ENCODE data around the gene SLC9A3.

SLC9A3 gene

DNA sequence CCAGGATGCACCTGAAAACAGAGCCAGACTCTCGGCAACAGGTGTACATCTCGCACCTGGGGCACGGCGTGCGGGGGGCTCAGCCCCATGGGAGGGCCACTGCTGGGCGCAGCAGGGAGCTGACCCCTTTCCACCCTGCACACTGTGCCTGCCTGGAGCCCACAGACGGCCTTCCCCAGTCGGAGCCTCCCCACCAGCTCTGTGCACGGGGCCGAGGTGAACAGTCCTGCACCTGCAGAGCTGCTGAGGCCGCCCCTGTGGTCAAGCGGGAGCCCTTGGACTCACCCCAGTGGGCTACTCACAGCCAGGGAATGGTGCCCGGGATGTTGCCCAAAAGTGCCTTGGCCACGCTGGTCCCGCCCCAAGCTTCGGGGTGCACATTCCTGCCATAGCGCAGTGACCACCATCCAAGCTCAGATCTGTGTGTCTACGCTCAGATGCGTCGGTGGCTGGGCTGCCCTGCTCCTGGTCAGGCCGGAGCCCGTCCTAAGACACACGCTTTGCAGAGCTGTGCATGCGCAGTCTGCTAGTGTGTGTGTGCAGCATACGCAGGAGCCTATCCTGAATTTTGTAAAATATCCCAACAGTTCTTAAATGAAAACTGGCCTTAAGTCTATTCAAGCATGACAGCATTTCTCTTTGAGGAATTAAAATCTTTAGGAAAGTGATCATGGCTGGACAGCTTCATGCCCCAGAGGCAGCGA, 89.7 kb downstream of the SLC9A3 start:
- no peak for ATAC-seq (ENCODE audit: insufficient read depth, low read depth)
- no peaks in the 10 kb centered on the region for H3K27me3 ChIP-seq (ENCODE audit: insufficient read depth, low read length, poor library complexity)

DNA sequence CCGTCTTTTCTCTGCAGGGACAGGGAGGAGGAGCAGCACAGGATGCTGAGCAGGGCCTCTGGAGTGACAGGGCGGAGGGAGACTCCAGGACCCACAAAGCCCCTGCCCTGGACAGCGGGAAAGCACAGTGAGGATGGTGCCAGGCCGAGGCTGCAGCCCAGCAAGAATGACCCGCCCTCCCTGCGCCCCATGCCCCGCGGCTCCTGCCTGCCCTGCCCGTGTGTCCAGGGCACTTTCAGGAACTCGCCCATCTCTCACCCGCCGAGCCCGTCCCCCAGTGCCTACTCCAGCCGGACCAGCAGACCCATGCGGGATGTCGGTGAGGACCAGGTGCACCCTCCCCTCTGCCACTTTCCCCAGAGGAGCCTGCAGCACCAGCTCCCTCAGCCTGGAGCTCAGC, 90.4 kb downstream of the SLC9A3 start:
- TF ChIP-seq EZH2 (IDR thresholded peaks at IDR 0.05; ENCODE audit: borderline replicate concordance, low read depth, low read length, severe bottlenecking), result no peak
- TF ChIP-seq, protein P1, sequence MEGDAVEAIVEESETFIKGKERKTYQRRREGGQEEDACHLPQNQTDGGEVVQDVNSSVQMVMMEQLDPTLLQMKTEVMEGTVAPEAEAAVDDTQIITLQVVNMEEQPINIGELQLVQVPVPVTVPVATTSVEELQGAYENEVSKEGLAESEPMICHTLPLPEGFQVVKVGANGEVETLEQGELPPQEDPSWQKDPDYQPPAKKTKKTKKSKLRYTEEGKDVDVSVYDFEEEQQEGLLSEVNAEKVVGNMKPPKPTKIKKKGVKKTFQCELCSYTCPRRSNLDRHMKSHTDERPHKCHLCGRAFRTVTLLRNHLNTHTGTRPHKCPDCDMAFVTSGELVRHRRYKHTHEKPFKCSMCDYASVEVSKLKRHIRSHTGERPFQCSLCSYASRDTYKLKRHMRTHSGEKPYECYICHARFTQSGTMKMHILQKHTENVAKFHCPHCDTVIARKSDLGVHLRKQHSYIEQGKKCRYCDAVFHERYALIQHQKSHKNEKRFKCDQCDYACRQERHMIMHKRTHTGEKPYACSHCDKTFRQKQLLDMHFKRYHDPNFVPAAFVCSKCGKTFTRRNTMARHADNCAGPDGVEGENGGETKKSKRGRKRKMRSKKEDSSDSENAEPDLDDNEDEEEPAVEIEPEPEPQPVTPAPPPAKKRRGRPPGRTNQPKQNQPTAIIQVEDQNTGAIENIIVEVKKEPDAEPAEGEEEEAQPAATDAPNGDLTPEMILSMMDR (IDR thresholded peaks at IDR 0.05; ENCODE audit: borderline replicate concordance, extremely low read depth, low read length, poor library complexity, severe bottlenecking), result no peak
- Histone ChIP-seq H4K20me1 (ENCODE audit: insufficient read depth, low read length) (no peaks in the 10 kb centered on the region), H3K4me2 (ENCODE audit: insufficient read depth, low read length) (no peak overlapping the region)

More for the DNA sequence above, 89.7 kb downstream of the SLC9A3 start:
- Histone ChIP-seq H3K79me2 (ENCODE audit: insufficient read depth, low read length) (no peaks in the 10 kb centered on the region), H3K4me3 (ENCODE audit: low read depth in 1 of 2, low read length in 2 of 2) (no peak overlapping the region), H4K20me1 (ENCODE audit: insufficient read depth, low read length) (no peaks in the 10 kb centered on the region), H3K9ac (ENCODE audit: low read depth, low read length) (no peak overlapping the region), H3K9me3 (ENCODE audit: insufficient read depth, low read length, severe bottlenecking) (no peaks in the 10 kb centered on the region), H3K27ac (ENCODE audit: low read length) (no peak overlapping the region), H3K4me2 (ENCODE audit: insufficient read depth, low read length) (no peak overlapping the region), H3K36me3 (ENCODE audit: insufficient read depth, low read length) (no peaks in the 10 kb centered on the region), H2AFZ (ENCODE audit: low read depth, low read length) (no peak overlapping the region), H3K4me1 (ENCODE audit: insufficient read depth, low read length) (no peaks in the 10 kb centered on the region)
- TF ChIP-seq, protein P1 (IDR thresholded peaks at IDR 0.05; ENCODE audit: borderline replicate concordance, extremely low read depth, low read length, poor library complexity, severe bottlenecking), result no peak
- no peak for TF ChIP-seq EZH2 (IDR thresholded peaks at IDR 0.05; ENCODE audit: borderline replicate concordance, low read depth, low read length, severe bottlenecking)
- no peak for DNase-seq

DNA sequence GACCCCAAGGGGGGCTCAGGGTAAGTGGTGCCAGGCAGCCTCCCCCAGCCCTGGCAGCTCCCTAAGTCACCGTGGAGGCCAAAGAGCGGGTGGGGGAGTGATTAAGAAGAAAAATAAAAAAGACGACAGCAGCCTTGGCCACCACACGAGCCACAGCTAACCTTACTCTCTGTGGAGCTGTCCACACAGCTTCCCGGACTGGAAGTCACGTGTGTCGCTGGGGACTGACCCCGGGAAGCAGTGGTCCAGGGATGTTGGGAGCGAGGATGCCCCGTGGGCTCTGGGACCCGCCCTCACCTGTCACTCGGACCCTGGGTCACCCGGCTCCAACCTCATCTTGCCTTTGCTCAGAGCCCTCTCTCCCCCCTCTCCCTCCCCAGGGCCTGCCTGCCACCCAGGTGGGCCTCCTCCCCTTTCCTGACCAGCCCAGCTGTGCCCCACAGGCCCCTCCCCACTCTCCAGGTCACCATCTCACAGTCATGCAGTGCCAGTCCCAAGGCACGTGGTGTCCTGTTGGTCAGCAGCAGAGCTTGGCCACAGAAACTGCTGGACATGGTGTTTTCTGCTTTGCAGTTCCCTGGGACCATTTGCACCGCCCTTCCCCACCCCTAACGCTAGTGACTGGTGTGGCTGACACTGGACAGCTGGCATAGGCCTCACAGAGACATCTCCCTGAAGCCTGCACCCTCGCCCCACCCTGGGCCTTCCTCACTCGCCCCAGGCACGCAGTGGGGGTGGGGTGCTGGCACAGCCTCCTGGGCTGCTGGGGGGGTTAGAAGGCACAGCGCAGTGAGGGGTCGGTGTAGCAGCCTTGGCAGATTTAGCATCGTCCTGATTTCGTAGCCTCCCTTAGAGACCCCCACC, 91.1 kb downstream of the SLC9A3 start:
- ATAC-seq (ENCODE audit: insufficient read depth, low read depth), result no peak
- H3K27me3 ChIP-seq (ENCODE audit: insufficient read depth, low read length, poor library complexity), result no peaks in the 10 kb centered on the region
- H3K4me1 ChIP-seq (ENCODE audit: insufficient read depth, low read length), result no peaks in the 10 kb centered on the region
- H3K36me3 ChIP-seq (ENCODE audit: insufficient read depth, low read length), result no peaks in the 10 kb centered on the region
- no peak for DNase-seq
- TF ChIP-seq EZH2 (IDR thresholded peaks at IDR 0.05; ENCODE audit: borderline replicate concordance, low read depth, low read length, severe bottlenecking), result no peak
- TF ChIP-seq, protein P1 (IDR thresholded peaks at IDR 0.05; ENCODE audit: borderline replicate concordance, extremely low read depth, low read length, poor library complexity, severe bottlenecking), result no peak
- H3K4me3 ChIP-seq (ENCODE audit: low read depth in 1 of 2, low read length in 2 of 2), result no peak overlapping the region
- H3K79me2 ChIP-seq (ENCODE audit: insufficient read depth, low read length), result no peaks in the 10 kb centered on the region
- H3K27ac ChIP-seq (ENCODE audit: low read length), result no peak overlapping the region
- no peaks in the 10 kb centered on the region for H3K9me3 ChIP-seq (ENCODE audit: insufficient read depth, low read length, severe bottlenecking)
- H3K4me2 ChIP-seq (ENCODE audit: insufficient read depth, low read length), result no peak overlapping the region
- H3K9ac ChIP-seq (ENCODE audit: low read depth, low read length), result no peak overlapping the region
- no peak overlapping the region for H2AFZ ChIP-seq (ENCODE audit: low read depth, low read length)
- H4K20me1 ChIP-seq (ENCODE audit: insufficient read depth, low read length), result no peaks in the 10 kb centered on the region

More for the DNA sequence above, 90.4 kb downstream of the SLC9A3 start:
- DNase-seq (no peak), ATAC-seq (ENCODE audit: insufficient read depth, low read depth) (no peak)
- Histone ChIP-seq H3K36me3 (ENCODE audit: insufficient read depth, low read length) (no peaks in the 10 kb centered on the region), H3K9me3 (ENCODE audit: insufficient read depth, low read length, severe bottlenecking) (no peaks in the 10 kb centered on the region), H3K9ac (ENCODE audit: low read depth, low read length) (no peak overlapping the region), H3K4me3 (ENCODE audit: low read depth in 1 of 2, low read length in 2 of 2) (no peak overlapping the region), H3K79me2 (ENCODE audit: insufficient read depth, low read length) (no peaks in the 10 kb centered on the region), H3K27me3 (ENCODE audit: insufficient read depth, low read length, poor library complexity) (no peaks in the 10 kb centered on the region), H3K27ac (ENCODE audit: low read length) (no peak overlapping the region), H3K4me1 (ENCODE audit: insufficient read depth, low read length) (no peaks in the 10 kb centered on the region), H2AFZ (ENCODE audit: low read depth, low read length) (no peak overlapping the region)

Data from DND-41 (cell line).